Karpas-422 (cell line): ENCODE measurements around the gene YIPF7. TPM values are rescaled to one million over a fixed set of nuclear protein-coding genes. Genes with fewer than 3 reads are reported as not detected.

Source experiments
- DNase-seq: peaks from one replicate; pipeline ENCODE4 v3.0.0-alpha.2; 2015
- H2AFZ ChIP-seq: fragments of 200-600 bp; sonication (generic); 2 replicates; pipeline ENCODE4 v1.6.1; 2014; ENCODE audit warnings: antibody characterized with exemption, low read length, mixed read lengths
- H3K27ac ChIP-seq: fragments of 200-600 bp; sonication (generic); 2 replicates; pipeline ENCODE4 v1.5.1; 2014; ENCODE audit warnings: mild to moderate bottlenecking, low read length, moderate library complexity
- H3K27me3 ChIP-seq: fragments of 200-600 bp; sonication (generic); 2 replicates; pipeline ENCODE4 v1.6.1; 2014; ENCODE audit warnings: low read length, mixed read lengths
- H3K36me3 ChIP-seq: fragments of 200-600 bp; sonication (generic); 2 replicates; pipeline ENCODE4 v1.6.1; 2014; ENCODE audit warnings: low read length, mixed read lengths; ENCODE audit not compliant: insufficient read depth
- H3K4me1 ChIP-seq: fragments of 200-600 bp; sonication (generic); 2 replicates; pipeline ENCODE4 v1.6.1; 2014; ENCODE audit warnings: mild to moderate bottlenecking, low read length, mixed read lengths
- H3K4me2 ChIP-seq: fragments of 200-600 bp; sonication (generic); 2 replicates; pipeline ENCODE4 v1.6.1; 2014; ENCODE audit warnings: low read length, low read depth, mild to moderate bottlenecking; ENCODE audit not compliant: poor library complexity, severe bottlenecking
- H3K4me3 ChIP-seq: fragments of 200-600 bp; sonication (generic); 2 replicates; pipeline ENCODE4 v1.5.1; 2014; ENCODE audit warnings: mild to moderate bottlenecking, antibody characterized with exemption, low read length, mixed read lengths
- H3K79me2 ChIP-seq: fragments of 200-600 bp; sonication (generic); 2 replicates; pipeline ENCODE4 v1.6.1; 2014; ENCODE audit warnings: mild to moderate bottlenecking, low read length, mixed read lengths
- H3K9ac ChIP-seq: fragments of 200-600 bp; sonication (generic); 2 replicates; pipeline ENCODE4 v1.6.0; 2014; ENCODE audit warnings: low read length
- H3K9me2 ChIP-seq: fragments of 200-600 bp; sonication (generic), shearing (Covaris generic); replicated peaks from 2 replicates; pipeline ENCODE4 v1.6.0; 2014; ENCODE audit warnings: mild to moderate bottlenecking, low read length, moderate library complexity; ENCODE audit not compliant: insufficient read depth
- H3K9me3 ChIP-seq: fragments of 300-700, 200-600 bp; sonication (generic); 2 replicates; pipeline ENCODE4 v1.6.1; 2014; ENCODE audit warnings: low read length, mixed read lengths
- H4K20me1 ChIP-seq: fragments of 200-600 bp; sonication (generic); 2 replicates; pipeline ENCODE4 v1.6.1; 2014; ENCODE audit warnings: mild to moderate bottlenecking, antibody characterized with exemption, low read length, low read depth; ENCODE audit not compliant: insufficient read depth
- total RNA-seq: library from RNA; depleted of rRNA; stranded (reverse); fragments of >200 nt; shearing (Covaris generic); gene quantifications from 2 replicates; pipeline ENCODE4 v1.2.3, GENCODE V29; 2014; ENCODE audit warnings: low replicate concordance; rRNA removed

The YIPF7 gene
- not detected in 2 replicates for total RNA-seq

DNA sequence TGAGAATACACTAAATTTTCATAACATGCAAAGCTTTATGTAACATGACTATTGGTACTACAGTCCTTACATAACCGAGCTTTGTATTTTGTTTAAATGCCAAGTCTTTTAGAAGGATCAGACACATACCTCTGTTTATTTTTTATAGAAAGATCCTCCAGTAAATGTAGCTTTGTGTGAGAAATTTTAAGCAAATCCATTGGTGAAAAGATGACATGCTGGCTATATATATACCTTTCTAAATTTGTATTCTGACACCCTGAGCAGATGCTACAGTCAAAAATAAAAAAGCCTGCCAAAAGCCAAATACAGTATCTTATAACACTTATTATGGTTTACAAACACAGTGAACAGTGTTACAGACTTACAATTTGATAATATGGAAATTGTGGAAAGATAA lies at the start of gene YIPF7:
Gene YIPF7, minus strand, starts transcription at position 201 of the 400 bp plus-strand sequence. CDS start 1,525 bp downstream, outside the sequence.
- Histone ChIP-seq H2AFZ (no peak within 1 kb of the TSS), H3K4me2 (no peak within 1 kb of the TSS), H3K4me1 (no peaks in the 10 kb centered on the region), H3K27me3 (no peaks in the 10 kb centered on the region), H3K36me3 (no peaks in the 10 kb centered on the region), H3K9me2 (no peaks in the 10 kb centered on the region), H3K9ac (no peak within 1 kb of the TSS), H3K9me3 (no peaks in the 10 kb centered on the region), H3K4me3 (no peak within 1 kb of the TSS), H4K20me1 (no peaks in the 10 kb centered on the region), H3K79me2 (no peaks in the 10 kb centered on the region), H3K27ac (no peak within 1 kb of the TSS)
- DNase-seq = no peak

DNA sequence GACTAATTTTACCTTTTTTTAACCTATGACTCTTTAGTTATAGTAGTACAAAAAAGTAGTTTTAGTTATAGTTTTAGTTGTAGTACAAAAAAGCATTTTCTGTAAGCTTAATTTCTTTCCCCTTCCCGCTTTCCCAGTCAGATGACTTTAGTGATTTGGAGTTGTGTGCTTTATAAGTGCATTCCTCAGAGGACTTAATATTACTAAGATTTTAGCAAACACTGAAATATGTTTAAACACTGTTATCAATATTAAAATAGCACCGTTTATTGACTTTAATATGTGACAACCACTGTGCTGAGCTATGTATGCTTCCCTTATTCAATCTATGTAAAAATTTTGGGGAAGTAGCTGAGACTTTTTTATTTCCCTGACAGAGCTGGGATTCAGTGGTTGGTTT lies 49.6 kb upstream of the YIPF7 start:
- Histone ChIP-seq H4K20me1 (no peaks in the 10 kb centered on the region), H3K9me2 (no peaks in the 10 kb centered on the region), H3K27me3 (no peaks in the 10 kb centered on the region), H2AFZ (no peak overlapping the region), H3K4me2 (no peak overlapping the region), H3K4me1 (no peaks in the 10 kb centered on the region), H3K36me3 (peaks cover 86% of the 10 kb centered on the region; the same call in 1 of the 2 replicates), H3K9ac (no peak overlapping the region), H3K27ac (no peak overlapping the region), H3K79me2 (peaks cover 44% of the 10 kb centered on the region), H3K9me3 (no peaks in the 10 kb centered on the region), H3K4me3 (no peak overlapping the region)
- no peak for DNase-seq

DNA sequence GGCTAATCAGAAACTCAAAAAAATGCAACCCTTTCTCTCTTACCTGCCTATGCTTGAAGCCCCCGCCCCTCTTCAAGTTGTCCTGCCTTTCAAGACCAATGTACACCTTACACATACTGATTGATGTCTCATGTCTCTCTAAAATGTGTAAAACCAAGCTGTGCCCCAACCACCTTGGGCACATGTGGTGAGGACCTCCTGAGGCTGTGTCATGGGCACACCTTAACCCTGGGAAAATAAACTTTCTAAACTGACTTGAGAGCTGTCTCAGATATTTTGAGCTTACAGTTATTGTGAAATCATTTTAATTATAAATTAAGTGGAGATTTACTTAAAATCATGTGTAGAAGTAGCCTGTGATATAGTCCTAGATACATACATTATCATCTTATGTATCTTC lies 49.0 kb upstream of the YIPF7 start:
- no peaks in the 10 kb centered on the region for H4K20me1 ChIP-seq
- no peak overlapping the region for H3K9ac ChIP-seq
- no peak overlapping the region for H3K27ac ChIP-seq
- H3K4me3 ChIP-seq = no peak overlapping the region
- H3K9me3 ChIP-seq = no peaks in the 10 kb centered on the region
- no peak for DNase-seq
- peaks cover 46% of the 10 kb centered on the region for H3K79me2 ChIP-seq
- H3K27me3 ChIP-seq = no peaks in the 10 kb centered on the region
- H3K9me2 ChIP-seq = no peaks in the 10 kb centered on the region
- no peak overlapping the region for H3K4me2 ChIP-seq
- H3K36me3 ChIP-seq = peaks cover 84% of the 10 kb centered on the region; the same call in 1 of the 2 replicates
- H2AFZ ChIP-seq = no peak overlapping the region
- H3K4me1 ChIP-seq = no peaks in the 10 kb centered on the region

DNA sequence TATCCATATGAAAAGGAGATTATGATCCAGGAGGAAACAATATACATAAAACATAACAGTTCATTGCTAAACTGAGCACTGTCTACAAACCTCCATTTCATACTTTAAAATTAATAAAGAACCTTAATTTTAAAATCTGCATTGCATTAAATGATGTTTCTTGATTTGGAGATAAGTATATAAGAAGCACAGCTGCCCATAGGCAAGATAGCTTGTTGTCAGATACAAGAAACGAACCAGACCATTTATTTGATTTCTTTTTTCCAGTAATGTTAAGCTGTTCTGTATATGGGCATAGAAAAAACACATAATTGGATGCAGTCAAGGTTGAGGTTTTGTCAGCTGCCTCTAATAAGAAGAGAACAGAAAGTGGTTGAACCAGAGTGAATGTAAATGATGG lies 33.2 kb upstream of the YIPF7 start:
- DNase-seq = no peak
- peaks cover 16% of the 10 kb centered on the region for H3K4me1 ChIP-seq
- H3K9me3 ChIP-seq = no peaks in the 10 kb centered on the region
- no peak overlapping the region for H3K9ac ChIP-seq
- no peaks in the 10 kb centered on the region for H3K27me3 ChIP-seq
- H2AFZ ChIP-seq = no peak overlapping the region
- no peaks in the 10 kb centered on the region; the same call in none of the 2 replicates for H4K20me1 ChIP-seq
- H3K79me2 ChIP-seq = peaks cover 67% of the 10 kb centered on the region
- H3K9me2 ChIP-seq = no peaks in the 10 kb centered on the region
- H3K27ac ChIP-seq = no peak overlapping the region
- peaks cover 74% of the 10 kb centered on the region for H3K36me3 ChIP-seq
- H3K4me2 ChIP-seq = no peak overlapping the region
- H3K4me3 ChIP-seq = no peak overlapping the region

DNA sequence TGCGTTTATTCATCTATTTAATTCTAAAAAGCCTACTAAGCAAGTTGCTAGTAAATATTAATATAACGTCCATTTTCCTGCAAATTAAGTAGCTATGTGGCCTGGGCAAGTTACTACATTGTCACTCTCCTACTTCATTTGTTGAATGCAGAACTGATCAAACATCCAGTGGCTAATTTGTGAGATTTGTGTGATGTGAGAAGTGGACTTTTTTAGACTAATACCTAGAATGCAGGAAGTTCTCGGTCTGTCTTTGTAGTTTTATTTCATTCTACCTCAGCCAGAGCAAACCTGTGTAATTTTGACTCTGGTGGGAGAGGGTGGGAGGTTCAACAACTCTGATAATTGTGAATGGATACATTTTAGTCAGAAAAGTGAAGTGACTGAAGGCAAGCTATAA lies 27.6 kb upstream of the YIPF7 start:
- Histone ChIP-seq H3K4me3 (peak overlapping the region; percentile 94), H3K4me2 (peak overlapping the region; percentile 92), H3K4me1 (peaks cover 24% of the 10 kb centered on the region), H2AFZ (no peak overlapping the region), H3K79me2 (peaks cover 51% of the 10 kb centered on the region), H3K27ac (peak overlapping the region; percentile 52), H3K9me3 (no peaks in the 10 kb centered on the region), H3K36me3 (peaks cover 28% of the 10 kb centered on the region), H4K20me1 (no peaks in the 10 kb centered on the region; the same call in none of the 2 replicates), H3K9me2 (no peaks in the 10 kb centered on the region), H3K27me3 (no peaks in the 10 kb centered on the region), H3K9ac (peak overlapping the region; percentile 93)
- peak; percentile 69 for DNase-seq

DNA sequence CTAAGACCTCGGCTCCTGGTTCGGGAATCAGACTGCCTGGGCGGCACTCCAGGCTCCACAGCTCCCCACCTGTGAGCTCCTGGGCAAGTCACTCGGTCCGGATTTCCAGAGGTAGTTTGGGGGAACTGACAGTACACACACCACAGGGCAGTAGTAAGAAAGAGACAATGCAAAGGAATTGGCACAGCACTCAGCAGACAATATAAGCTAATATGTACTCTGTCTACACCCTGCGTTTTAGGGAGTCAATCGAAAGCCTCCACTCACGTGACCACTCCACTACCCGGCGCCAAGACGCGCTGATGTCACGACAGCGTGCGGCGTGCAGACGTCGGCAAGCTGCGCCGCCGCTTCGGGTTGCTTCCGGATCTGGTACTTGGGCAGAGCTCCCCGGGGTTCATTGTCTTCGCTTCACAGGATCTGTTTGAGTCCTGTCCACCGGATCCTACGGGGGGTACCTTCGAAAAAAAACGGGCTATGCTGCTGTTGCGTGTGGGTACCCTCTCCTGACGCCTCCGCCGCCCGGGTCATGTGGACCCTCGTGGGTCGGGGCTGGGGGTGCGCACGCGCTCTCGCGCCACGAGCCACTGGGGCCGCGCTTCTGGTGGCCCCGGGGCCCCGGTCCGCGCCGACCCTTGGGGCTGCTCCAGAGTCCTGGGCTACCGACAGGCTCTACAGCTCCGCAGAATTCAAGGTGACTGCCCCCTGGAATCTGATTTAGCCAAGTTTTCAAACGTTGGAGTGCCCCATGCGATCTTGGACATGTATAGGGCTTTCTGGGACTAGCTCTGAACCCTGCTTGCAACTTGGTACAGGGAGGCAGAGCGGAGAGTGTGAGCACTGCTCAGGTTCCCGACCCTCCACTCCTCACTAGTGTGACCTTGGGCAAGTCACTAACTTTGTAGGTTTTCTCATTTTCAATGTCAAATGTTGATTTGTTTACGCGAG lies 26.9 kb upstream of the YIPF7 start, which contains the start of gene GUF1:
Gene GUF1, plus strand, starts transcription at position 327 of the 948 bp plus-strand sequence. Its CDS starts 203 bp downstream, at position 530.
- Histone ChIP-seq H3K4me1 (peaks cover 24% of the 10 kb centered on the region), H4K20me1 (no peaks in the 10 kb centered on the region; the same call in none of the 2 replicates), H3K4me3 (peak within 1 kb of the TSS; percentile 94), H3K27ac (peak within 1 kb of the TSS; percentile 52), H3K9me2 (no peaks in the 10 kb centered on the region), H3K79me2 (peaks cover 47% of the 10 kb centered on the region), H3K9ac (peak within 1 kb of the TSS; percentile 93), H3K27me3 (no peaks in the 10 kb centered on the region), H3K9me3 (no peaks in the 10 kb centered on the region), H3K36me3 (peaks cover 23% of the 10 kb centered on the region), H3K4me2 (peak within 1 kb of the TSS; percentile 92), H2AFZ (peak within 1 kb of the TSS; percentile 99)
- peak; percentile 97 for DNase-seq

DNA sequence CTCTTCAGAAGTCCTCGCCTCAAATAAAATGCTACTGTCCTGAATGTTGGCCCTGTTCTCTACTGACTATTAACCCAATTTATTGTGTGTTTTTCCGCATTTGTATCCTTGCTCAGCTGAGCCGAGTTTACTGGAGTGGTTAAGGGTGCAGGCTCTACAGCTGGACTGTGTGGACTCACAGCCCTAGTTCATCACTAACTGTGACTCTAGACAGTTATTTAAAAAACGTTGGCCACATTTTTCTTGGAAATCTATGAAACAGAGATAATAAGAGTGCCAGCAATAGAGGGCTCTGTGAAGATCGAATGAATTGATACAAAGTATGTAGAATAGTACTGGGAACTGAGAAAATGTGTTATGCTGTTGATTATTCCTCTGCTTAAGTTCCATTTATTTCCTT lies 23.9 kb upstream of the YIPF7 start:
- Histone ChIP-seq H3K9me2 (no peaks in the 10 kb centered on the region), H3K79me2 (peaks cover 22% of the 10 kb centered on the region), H3K9me3 (no peaks in the 10 kb centered on the region), H2AFZ (no peak overlapping the region), H3K4me2 (no peak overlapping the region), H3K27ac (no peak overlapping the region), H3K4me3 (no peak overlapping the region), H4K20me1 (no peaks in the 10 kb centered on the region; the same call in none of the 2 replicates), H3K4me1 (peaks cover 15% of the 10 kb centered on the region), H3K36me3 (no peaks in the 10 kb centered on the region), H3K27me3 (no peaks in the 10 kb centered on the region), H3K9ac (no peak overlapping the region)
- no peak for DNase-seq

DNA sequence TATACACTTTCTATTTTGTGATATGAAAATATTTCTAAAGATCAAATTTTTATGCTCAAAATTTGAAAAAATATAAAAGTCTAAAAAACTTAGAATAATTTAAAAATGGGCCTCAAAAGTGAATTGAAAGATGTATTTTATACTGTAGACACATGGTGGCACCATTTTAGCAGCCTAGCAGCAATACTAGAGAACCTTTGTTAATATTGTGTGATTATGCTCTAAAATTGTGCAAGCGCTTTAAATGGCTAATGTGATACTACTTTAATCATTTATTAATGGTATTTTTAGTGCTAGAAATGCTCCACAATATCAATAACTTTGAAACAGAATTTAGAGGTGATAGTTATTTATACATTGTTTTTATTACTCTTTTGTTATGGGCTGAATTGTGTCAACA lies 23.0 kb upstream of the YIPF7 start:
- Histone ChIP-seq H3K4me1 (peaks cover 6% of the 10 kb centered on the region), H3K4me2 (no peak overlapping the region), H3K36me3 (no peaks in the 10 kb centered on the region), H3K79me2 (peaks cover 13% of the 10 kb centered on the region), H3K4me3 (no peak overlapping the region), H3K27ac (no peak overlapping the region), H4K20me1 (no peaks in the 10 kb centered on the region; the same call in 1 of the 2 replicates), H3K9me2 (no peaks in the 10 kb centered on the region), H3K9ac (no peak overlapping the region), H2AFZ (no peak overlapping the region), H3K27me3 (no peaks in the 10 kb centered on the region), H3K9me3 (no peaks in the 10 kb centered on the region)
- DNase-seq = no peak
